Spleen (tissue), 11 donors: ENCODE measurements around the gene RAD51. TPM values are rescaled to one million over a fixed set of nuclear protein-coding genes. Genes with fewer than 3 reads are reported as not detected.
A peak's percentile ranks its signal among the peaks of the same experiment; 100 is the strongest.

Experiments used
- DNase-seq: peaks from one replicate; pipeline ENCODE4 v3.0.0-alpha.2; 2020
- H3K27ac ChIP-seq, 8 donors: fragments of 200-600 bp; sonication (generic) in 7 of 8; 1 replicate in 4 of 8; 2 replicates in 4 of 8; pipeline versions ENCODE4 v1.5.0 to v1.8.0; 2016 to 2021; ENCODE audit warnings: inconsistent platforms in 4 of 8, mild to moderate bottlenecking in 4 of 8, moderate library complexity in 1 of 8
- H3K27me3 ChIP-seq, 7 donors: fragments of 200-600 bp; sonication (generic) in 6 of 7; replicated peaks in 1 of 7; 1 replicate in 4 of 7; 2 replicates in 3 of 7; pipeline versions ENCODE4 v1.5.0 to v1.8.0; 2016 to 2021; ENCODE audit warnings: inconsistent platforms in 3 of 7, mild to moderate bottlenecking in 1 of 7
- H3K36me3 ChIP-seq, 6 donors: fragments of 200-600 bp; sonication (generic) in 5 of 6; 1 replicate in 4 of 6; 2 replicates in 2 of 6; pipeline versions ENCODE4 v1.5.0 to v1.8.0; 2016 to 2021; ENCODE audit warnings: inconsistent platforms in 2 of 6
- H3K4me1 ChIP-seq, 6 donors: fragments of 200-600 bp; sonication (generic) in 5 of 6; 1 replicate in 3 of 6; 2 replicates in 3 of 6; pipeline versions ENCODE4 v1.5.0 to v1.8.0; 2016 to 2021; ENCODE audit warnings: inconsistent platforms in 3 of 6
- H3K4me3 ChIP-seq, 8 donors: fragments of 200-600 bp; sonication (generic) in 7 of 8; 1 replicate in 4 of 8; 2 replicates in 4 of 8; pipeline versions ENCODE4 v1.5.0 to v1.8.0; 2016 to 2021; ENCODE audit warnings: inconsistent platforms in 4 of 8, mild to moderate bottlenecking in 4 of 8, moderate library complexity in 2 of 8
- H3K9me3 ChIP-seq, 8 donors: fragments of 200-600 bp; sonication (generic) in 7 of 8; 1 replicate in 4 of 8; 2 replicates in 4 of 8; pipeline versions ENCODE4 v1.5.0 to v1.8.0; 2016 to 2021; ENCODE audit warnings: inconsistent platforms in 4 of 8
- POLR2A ChIP-seq, 3 donors: fragments of 450-650 bp; IDR thresholded peaks; one replicate each; pipeline ENCODE4 v1.5.1; 2017; ENCODE audit warnings: antibody characterized with exemption in 3 of 3, mild to moderate bottlenecking in 1 of 3
- POLR2AphosphoS5 ChIP-seq, 3 donors: sonication (generic); formaldehyde crosslinking; IDR thresholded peaks; one replicate each; pipeline ENCODE4 v1.5.1; 2017; ENCODE audit warnings: antibody characterized with exemption in 3 of 3
- WGBS, 5 donors: extraction: QIAGEN DNeasy Blood & Tissue Kit in 3 of 5; methylation state at CpG; one replicate each; pipeline versions ENCODE4 v1.1.5 to v1.1.7; 2013 to 2018; 5-methylcytosine and 5-hydroxymethylcytosine counted together
- intact Hi-C: fragments of 100-400 bp; cut with DNase I; formaldehyde crosslinking; loops from one replicate; pipeline ENCODE4 v1.15.0; 2023; ENCODE audit warnings: low total_unique reads
- polyA plus RNA-seq, 3 donors: library from polyadenylated mRNA; stranded (reverse); fragments of 200-250 nt; gene quantifications; one replicate each; pipeline ENCODE4 v1.2.1, GENCODE V29; 2013
- total RNA-seq, 7 donors: library from RNA; depleted of rRNA in 3 of 7; stranded (reverse); fragments of >200 nt in 3 of 7; fragmentation: NEBNext Ultra II Directional in 4 of 7; extraction: Animal tissue kit (Norgen Biotek cat#: 25700) in 4 of 7; gene quantifications; one replicate each; pipeline versions ENCODE4 v1.1.0 to v1.2.1, GENCODE V29; 2016 to 2021
- TF ChIP-seq, protein P1 (sequence below), 11 experiments: fragments of 200-600 bp in 7 of 11; fragments of 450-650 bp in 4 of 11; sonication (generic) in 4 of 11; IDR thresholded peaks in 8 of 11; conservative IDR thresholded peaks in 3 of 11; 1 replicate in 7 of 11; 2 replicates in 4 of 11; pipeline versions ENCODE4 v1.4.0 to v1.8.0; 2016 to 2021; ENCODE audit warnings: antibody characterized with exemption in 11 of 11, inconsistent platforms in 4 of 11, mild to moderate bottlenecking in 1 of 11
- donor health status: healthy with polysubstance abuse.
- donor health status: DM: no; HTN: no; CAD: no; lungs with moderate emphysema.
- donor health status: DM: no; HTN: no; CAD: no.
- donor health status: Bipolar disorder and iron deficiency.
- donor health status: healthy.
- donor health status: DM: no; HTN: no; CAD: no.
- donor health status: DM: yes; HTN: yes; CAD: no.

RAD51 gene
- total and polyA plus RNA-seq, 10 donors, result 0.43 to 5.5 (median 2.5) TPM

DNA sequence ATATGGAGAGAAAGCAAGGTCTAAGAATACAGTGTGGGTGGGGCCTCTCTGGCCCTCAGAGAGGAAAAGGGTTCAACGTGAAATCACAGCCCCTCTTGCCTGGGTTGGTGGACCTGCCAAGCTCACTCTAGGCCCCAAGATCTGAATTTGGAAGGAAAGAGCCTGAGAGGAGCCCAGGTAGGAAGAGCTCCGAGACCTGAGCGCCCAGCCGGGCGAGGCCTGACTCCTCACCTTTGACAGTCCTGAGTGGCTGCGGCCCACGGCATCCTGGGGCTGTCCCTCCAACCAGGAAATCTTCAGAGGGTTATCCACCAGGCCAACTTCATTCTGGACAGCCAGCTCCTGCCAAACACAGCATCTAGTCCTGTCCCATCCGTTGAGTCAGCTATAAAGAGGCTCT, 78.5 kb downstream of the RAD51 start:
- H3K36me3 ChIP-seq, result peaks cover 0 to 94% (median 67%) of the 10 kb centered on the region in 6 donors
- no peaks in the 10 kb centered on the region for H3K9me3 ChIP-seq
- H3K27me3 ChIP-seq, result no peaks in the 10 kb centered on the region
- DNase-seq, result peak; percentile 66
- peaks cover 8 to 44% (median 24%) of the 10 kb centered on the region in 6 donors for H3K4me1 ChIP-seq
- 90 to 97% (median 91%) methylated on average over 8 of the region's 8 CpGs for whole genome bisulfite sequencing, 5 donors
- TF ChIP-seq POLR2A (IDR thresholded peaks at IDR 0.05), result no peak
- intact Hi-C loops, result no loop called here
- H3K4me3 ChIP-seq, result no peak overlapping the region
- H3K27ac ChIP-seq, result no peak overlapping the region

DNA sequence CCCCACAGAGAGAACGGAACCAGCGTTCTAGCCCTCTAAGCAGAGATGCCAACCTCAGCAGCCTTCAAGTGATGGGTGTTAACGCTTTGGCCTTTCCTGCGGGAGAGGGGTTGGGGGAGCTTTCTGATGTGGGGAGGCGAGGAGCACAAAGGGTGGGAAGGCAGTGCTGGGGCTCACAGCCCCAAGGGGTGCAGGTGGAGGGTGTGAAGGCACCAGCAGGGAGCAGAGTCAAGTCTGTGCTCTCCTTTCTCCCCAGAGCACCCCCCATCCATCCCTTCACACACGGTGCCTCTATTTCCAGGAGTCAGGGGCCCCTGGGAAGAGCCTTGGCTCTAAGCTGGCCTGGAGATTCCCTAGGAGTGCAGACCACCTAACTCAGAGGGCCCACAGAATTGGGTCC, 78.9 kb downstream of the RAD51 start:
- intact Hi-C loops, result no loop called here
- Histone ChIP-seq H3K36me3 (peaks cover 0 to 96% (median 71%) of the 10 kb centered on the region in 6 donors), H3K27ac (no peak overlapping the region), H3K4me3 (no peak overlapping the region), H3K4me1 (peaks cover 4 to 40% (median 20%) of the 10 kb centered on the region in 6 donors), H3K9me3 (no peaks in the 10 kb centered on the region), H3K27me3 (no peaks in the 10 kb centered on the region)
- no peak for TF ChIP-seq POLR2AphosphoS5 (IDR thresholded peaks at IDR 0.05)
- TF ChIP-seq, protein P1, sequence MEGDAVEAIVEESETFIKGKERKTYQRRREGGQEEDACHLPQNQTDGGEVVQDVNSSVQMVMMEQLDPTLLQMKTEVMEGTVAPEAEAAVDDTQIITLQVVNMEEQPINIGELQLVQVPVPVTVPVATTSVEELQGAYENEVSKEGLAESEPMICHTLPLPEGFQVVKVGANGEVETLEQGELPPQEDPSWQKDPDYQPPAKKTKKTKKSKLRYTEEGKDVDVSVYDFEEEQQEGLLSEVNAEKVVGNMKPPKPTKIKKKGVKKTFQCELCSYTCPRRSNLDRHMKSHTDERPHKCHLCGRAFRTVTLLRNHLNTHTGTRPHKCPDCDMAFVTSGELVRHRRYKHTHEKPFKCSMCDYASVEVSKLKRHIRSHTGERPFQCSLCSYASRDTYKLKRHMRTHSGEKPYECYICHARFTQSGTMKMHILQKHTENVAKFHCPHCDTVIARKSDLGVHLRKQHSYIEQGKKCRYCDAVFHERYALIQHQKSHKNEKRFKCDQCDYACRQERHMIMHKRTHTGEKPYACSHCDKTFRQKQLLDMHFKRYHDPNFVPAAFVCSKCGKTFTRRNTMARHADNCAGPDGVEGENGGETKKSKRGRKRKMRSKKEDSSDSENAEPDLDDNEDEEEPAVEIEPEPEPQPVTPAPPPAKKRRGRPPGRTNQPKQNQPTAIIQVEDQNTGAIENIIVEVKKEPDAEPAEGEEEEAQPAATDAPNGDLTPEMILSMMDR (IDR thresholded peaks at IDR 0.05 in 8 of 11, conservative IDR thresholded peaks at IDR 0.05 in 3 of 11), result no peak
- no peak for TF ChIP-seq POLR2A (IDR thresholded peaks at IDR 0.05)
- 90 to 100% (median 94%) methylated on average over 6 of the region's 6 CpGs for WGBS, 5 donors
- DNase-seq, result peak; percentile 28

DNA sequence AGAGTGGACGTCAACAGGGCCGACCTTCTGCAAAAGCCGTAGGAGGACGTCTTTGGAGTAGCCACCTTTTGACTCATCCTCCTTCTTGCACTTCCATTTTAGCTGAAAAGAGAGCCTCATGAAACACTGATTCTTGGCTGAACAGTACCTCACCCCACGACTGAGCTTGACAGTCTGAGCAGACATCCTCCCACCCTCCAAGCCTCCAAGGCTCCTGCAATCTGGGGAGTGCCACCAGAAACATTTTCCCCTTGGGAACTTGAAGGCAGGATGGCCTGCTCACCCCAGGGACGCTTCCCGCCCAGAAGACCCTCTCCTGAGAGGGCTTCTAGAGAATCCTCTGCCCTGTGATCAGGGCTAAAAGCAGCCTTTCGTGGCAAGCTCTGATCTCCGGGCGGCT, 80.0 kb downstream of the RAD51 start:
- no peak overlapping the region for H3K4me3 ChIP-seq
- WGBS, 5 donors, result 93 to 97% (median 95%) methylated on average over 8 to 10 of the region's 10 CpGs
- H3K36me3 ChIP-seq, result peaks cover 0 to 100% (median 81%) of the 10 kb centered on the region in 6 donors
- peak; percentile 47 for DNase-seq
- intact Hi-C loops, result no loop called here
- H3K4me1 ChIP-seq, result peaks cover 0 to 29% (median 9%) of the 10 kb centered on the region in 6 donors
- H3K9me3 ChIP-seq, result no peaks in the 10 kb centered on the region
- no peaks in the 10 kb centered on the region for H3K27me3 ChIP-seq
- TF ChIP-seq, protein P1 (IDR thresholded peaks at IDR 0.05 in 8 of 11, conservative IDR thresholded peaks at IDR 0.05 in 3 of 11), result no peak
- TF ChIP-seq POLR2AphosphoS5 (IDR thresholded peaks at IDR 0.05) (no peak), POLR2A (IDR thresholded peaks at IDR 0.05) (no peak)
- no peak overlapping the region for H3K27ac ChIP-seq

DNA sequence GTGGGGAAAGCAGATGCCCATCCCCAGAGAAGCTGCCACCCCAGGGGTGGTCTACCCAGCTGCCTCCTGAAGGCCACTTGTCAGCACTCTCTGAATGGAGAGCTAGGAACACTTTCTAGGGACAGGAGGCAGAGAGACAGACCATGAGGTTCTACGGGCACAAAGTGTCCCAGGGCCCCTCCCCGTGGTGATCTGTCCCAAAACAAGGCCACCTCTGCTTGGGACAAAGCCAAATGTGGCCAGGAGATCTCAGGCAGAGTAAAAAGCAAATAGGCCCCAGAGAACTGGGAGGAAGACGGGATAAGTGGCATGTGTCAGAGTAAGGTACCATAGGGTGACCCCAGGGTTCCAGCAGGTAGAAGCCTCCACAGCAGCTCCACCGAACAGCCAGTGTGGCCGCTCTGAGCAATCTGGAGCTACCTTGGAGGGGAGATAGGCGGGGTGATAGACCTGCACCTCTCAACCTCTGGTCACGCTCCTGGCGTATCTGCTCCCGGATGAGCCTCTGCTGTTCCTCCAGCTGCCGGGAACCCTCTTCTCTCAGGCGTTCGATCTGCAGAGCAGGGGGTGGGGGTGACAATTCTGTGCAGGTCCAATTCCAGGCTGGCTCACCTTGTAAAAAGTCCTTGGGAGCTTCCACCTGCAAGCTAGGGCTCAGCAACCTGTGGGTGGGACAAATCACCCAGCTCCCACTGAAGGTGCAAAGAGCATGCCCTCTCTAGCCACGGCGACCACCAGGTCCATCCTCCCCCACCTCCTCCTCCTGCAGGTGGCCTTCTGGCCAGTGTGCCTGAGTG, 81.0 kb downstream of the RAD51 start:
- TF ChIP-seq POLR2A (IDR thresholded peaks at IDR 0.05) (no peak), POLR2AphosphoS5 (IDR thresholded peaks at IDR 0.05) (peak in 1 of 3 donors; percentile 16)
- TF ChIP-seq, protein P1 (IDR thresholded peaks at IDR 0.05 in 8 of 11, conservative IDR thresholded peaks at IDR 0.05 in 3 of 11), result no peak
- DNase-seq, result peak; percentile 36
- H3K4me1 ChIP-seq, result peaks cover 0 to 19% (median 0%) of the 10 kb centered on the region in 6 donors
- no peak overlapping the region for H3K4me3 ChIP-seq
- intact Hi-C loops, result no loop called here
- H3K27ac ChIP-seq, result no peak overlapping the region
- no peaks in the 10 kb centered on the region for H3K9me3 ChIP-seq
- H3K36me3 ChIP-seq, result peaks cover 0 to 93% (median 81%) of the 10 kb centered on the region in 6 donors
- 90 to 97% (median 95%) methylated on average over 14 of the region's 14 CpGs for WGBS, 5 donors
- H3K27me3 ChIP-seq, result no peaks in the 10 kb centered on the region
